Ascending aorta (tissue), 2 donors: ENCODE data around the gene ARHGAP24. TPM values are rescaled to one million over a fixed set of nuclear protein-coding genes. Genes with fewer than 3 reads are reported as not detected.

Experiments
- DNase-seq, 2 donors: peaks; one replicate each; pipeline ENCODE4 v3.0.0-alpha.2; 2019; ENCODE audit warnings: low spot score in 2 of 2
- H3K27ac ChIP-seq, 2 donors: fragments of 200-600 bp; sonication (generic); one replicate each; pipeline ENCODE4 v1.5.1; 2016 to 2017; ENCODE audit warnings: mild to moderate bottlenecking in 1 of 2
- H3K27me3 ChIP-seq: fragments of 200-600 bp; sonication (generic); one replicate; pipeline ENCODE4 v1.5.1; 2017
- H3K36me3 ChIP-seq, 2 donors: fragments of 200-600 bp; sonication (generic); one replicate each; pipeline ENCODE4 v1.5.1; 2016
- H3K4me1 ChIP-seq, 2 donors: fragments of 200-600 bp; sonication (generic); one replicate each; pipeline ENCODE4 v1.5.1; 2016 to 2017; ENCODE audit warnings: mild to moderate bottlenecking in 1 of 2
- H3K4me3 ChIP-seq, 2 donors: fragments of 200-600 bp; sonication (generic); one replicate each; pipeline ENCODE4 v1.5.1; 2016 to 2017; ENCODE audit warnings: mild to moderate bottlenecking in 1 of 2
- H3K9me3 ChIP-seq, 2 donors: fragments of 200-600 bp; sonication (generic); one replicate each; pipeline ENCODE4 v1.5.1; 2016
- intact Hi-C: fragments of 100-400 bp; cut with DNase I; formaldehyde crosslinking; loops from one replicate; pipeline ENCODE4 v1.15.1; 2023
- total RNA-seq: library from RNA; depleted of rRNA; stranded (reverse); fragments of >200 nt; gene quantifications from one replicate; pipeline ENCODE4 v1.1.0, GENCODE V29; 2016
- TF ChIP-seq, protein P1 (sequence below), 3 experiments: fragments of 200-600 bp in 2 of 3; fragments of 450-650 bp in 1 of 3; sonication (generic) in 2 of 3; IDR thresholded peaks; one replicate each; pipeline ENCODE4 v1.5.1; 2016 to 2019; ENCODE audit warnings: antibody characterized with exemption in 3 of 3, mild to moderate bottlenecking in 1 of 3, moderate library complexity in 1 of 3

ARHGAP24 gene
- total RNA-seq, 1 donor from 2014 or later = 13.9 TPM

DNA sequence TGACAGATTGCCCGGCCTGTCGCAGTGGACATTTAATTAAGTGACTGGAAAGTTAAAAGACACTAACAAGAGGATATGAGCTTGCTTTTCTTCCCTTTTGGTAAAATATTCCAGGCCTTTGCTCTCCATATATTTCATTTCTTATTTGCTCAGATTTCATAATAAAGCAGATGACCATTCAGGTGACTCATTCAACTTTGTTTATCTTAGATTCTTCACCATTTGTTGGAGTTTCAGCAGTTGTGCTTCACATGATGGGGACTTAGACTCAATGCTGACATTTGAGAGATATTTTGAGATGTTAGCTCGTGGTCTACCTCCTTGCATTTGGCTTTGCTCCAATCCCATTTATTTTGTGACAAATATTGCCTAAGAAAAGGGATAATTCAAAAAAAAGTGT, 312.2 kb downstream of the ARHGAP24 start:
- no peaks in the 10 kb centered on the region for H3K9me3 ChIP-seq
- no peak for DNase-seq
- H3K36me3 ChIP-seq = no peaks in the 10 kb centered on the region
- H3K4me3 ChIP-seq = no peak overlapping the region
- peak overlapping the region; percentile 35 to 52 for H3K27ac ChIP-seq
- TF ChIP-seq, protein P1, sequence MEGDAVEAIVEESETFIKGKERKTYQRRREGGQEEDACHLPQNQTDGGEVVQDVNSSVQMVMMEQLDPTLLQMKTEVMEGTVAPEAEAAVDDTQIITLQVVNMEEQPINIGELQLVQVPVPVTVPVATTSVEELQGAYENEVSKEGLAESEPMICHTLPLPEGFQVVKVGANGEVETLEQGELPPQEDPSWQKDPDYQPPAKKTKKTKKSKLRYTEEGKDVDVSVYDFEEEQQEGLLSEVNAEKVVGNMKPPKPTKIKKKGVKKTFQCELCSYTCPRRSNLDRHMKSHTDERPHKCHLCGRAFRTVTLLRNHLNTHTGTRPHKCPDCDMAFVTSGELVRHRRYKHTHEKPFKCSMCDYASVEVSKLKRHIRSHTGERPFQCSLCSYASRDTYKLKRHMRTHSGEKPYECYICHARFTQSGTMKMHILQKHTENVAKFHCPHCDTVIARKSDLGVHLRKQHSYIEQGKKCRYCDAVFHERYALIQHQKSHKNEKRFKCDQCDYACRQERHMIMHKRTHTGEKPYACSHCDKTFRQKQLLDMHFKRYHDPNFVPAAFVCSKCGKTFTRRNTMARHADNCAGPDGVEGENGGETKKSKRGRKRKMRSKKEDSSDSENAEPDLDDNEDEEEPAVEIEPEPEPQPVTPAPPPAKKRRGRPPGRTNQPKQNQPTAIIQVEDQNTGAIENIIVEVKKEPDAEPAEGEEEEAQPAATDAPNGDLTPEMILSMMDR (IDR thresholded peaks at IDR 0.05) = no peak
- intact Hi-C loops = loop anchor here (10.0 kb wide), 1 partner anchor 1148 kb away; the partner anchor contains the start of gene AFF1
- H3K4me1 ChIP-seq = peaks cover 2 to 35% of the 10 kb centered on the region in 2 donors
- H3K27me3 ChIP-seq = no peaks in the 10 kb centered on the region

DNA sequence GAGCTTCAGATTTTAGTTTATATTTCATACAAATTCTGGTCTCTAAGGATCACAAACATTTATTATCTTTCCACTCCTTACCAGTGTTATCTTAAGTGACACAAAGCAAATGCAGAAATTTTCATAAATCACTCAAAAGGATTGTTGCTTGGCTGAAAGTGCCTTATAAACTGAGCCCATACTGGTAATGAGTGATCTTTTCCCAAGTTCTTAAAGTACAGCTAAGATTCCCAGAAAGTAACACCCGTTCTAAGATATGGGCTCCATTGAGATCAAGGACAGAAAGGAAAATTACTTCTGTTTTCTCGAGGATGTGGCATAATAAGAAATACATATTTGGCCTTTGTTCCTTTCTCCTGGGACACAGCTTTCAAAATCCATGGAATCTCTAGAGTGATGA, 313.7 kb downstream of the ARHGAP24 start:
- peak overlapping the region in 1 of 2 donors; percentile 52 for H3K27ac ChIP-seq
- H3K4me1 ChIP-seq = peaks cover 2 to 39% of the 10 kb centered on the region in 2 donors
- no peaks in the 10 kb centered on the region for H3K36me3 ChIP-seq
- DNase-seq = no peak
- H3K9me3 ChIP-seq = no peaks in the 10 kb centered on the region
- TF ChIP-seq, protein P1 (IDR thresholded peaks at IDR 0.05) = no peak
- H3K27me3 ChIP-seq = no peaks in the 10 kb centered on the region
- H3K4me3 ChIP-seq = no peak overlapping the region
- intact Hi-C loops = loop anchor here (10.0 kb wide), 1 partner anchor 1146 kb away; the partner anchor contains the start of gene AFF1

DNA sequence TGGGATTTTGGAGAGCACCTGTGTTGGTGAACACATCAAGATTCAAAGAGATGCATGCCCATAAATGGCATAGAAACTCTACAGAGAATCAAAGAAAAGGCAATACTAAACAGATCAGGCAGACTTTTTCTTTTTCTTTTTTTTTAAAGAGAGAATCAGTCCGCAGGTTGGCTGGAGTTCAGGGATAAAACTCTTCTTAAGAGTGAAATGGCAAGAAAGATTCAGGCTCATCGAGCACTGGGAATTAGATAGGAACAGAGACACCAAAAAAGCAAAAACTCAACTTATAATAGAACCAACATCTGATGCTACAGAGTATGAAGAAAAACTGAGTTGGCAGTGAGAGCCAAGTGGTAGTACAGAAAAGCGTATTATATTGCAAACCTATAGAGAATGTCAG, 314.3 kb downstream of the ARHGAP24 start:
- peak overlapping the region in 1 of 2 donors; percentile 26 for H3K27ac ChIP-seq
- H3K4me1 ChIP-seq = peaks cover 2 to 38% of the 10 kb centered on the region in 2 donors
- no peaks in the 10 kb centered on the region for H3K36me3 ChIP-seq
- H3K9me3 ChIP-seq = no peaks in the 10 kb centered on the region
- TF ChIP-seq, protein P1 (IDR thresholded peaks at IDR 0.05) = no peak
- no peaks in the 10 kb centered on the region for H3K27me3 ChIP-seq
- DNase-seq = no peak
- intact Hi-C loops = loop anchor here (10.0 kb wide), 1 partner anchor 1146 kb away; the partner anchor contains the start of gene AFF1
- H3K4me3 ChIP-seq = no peak overlapping the region

DNA sequence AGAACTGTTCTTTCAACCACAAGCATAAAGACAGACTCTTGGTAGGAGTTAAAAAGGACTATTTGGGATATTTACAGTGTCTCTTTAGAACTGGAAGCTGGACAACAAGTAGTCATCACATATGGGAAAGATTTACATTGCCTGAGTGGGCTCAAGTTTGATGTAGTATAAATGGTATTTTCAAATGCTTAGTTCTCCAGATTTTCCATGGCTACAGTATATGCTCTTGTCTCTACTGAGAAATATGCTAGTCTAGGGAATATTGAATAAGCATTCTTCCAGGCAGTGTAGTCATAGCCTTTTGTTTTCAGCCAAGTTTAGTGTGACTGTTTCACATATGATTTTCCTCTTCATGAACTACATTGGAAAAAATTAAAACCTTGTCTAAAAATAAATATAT, 315.6 kb downstream of the ARHGAP24 start:
- no peaks in the 10 kb centered on the region for H3K36me3 ChIP-seq
- TF ChIP-seq, protein P1 (IDR thresholded peaks at IDR 0.05) = no peak
- H3K27ac ChIP-seq = peak overlapping the region; percentile 52 to 64
- DNase-seq = no peak
- H3K27me3 ChIP-seq = no peaks in the 10 kb centered on the region
- no peak overlapping the region for H3K4me3 ChIP-seq
- peaks cover 2 to 37% of the 10 kb centered on the region in 2 donors for H3K4me1 ChIP-seq
- no peaks in the 10 kb centered on the region for H3K9me3 ChIP-seq
- intact Hi-C loops = loop anchor here (5.0 kb wide), 2 partner anchors 52 to 242 kb away; no protein-coding TSS in a partner anchor

DNA sequence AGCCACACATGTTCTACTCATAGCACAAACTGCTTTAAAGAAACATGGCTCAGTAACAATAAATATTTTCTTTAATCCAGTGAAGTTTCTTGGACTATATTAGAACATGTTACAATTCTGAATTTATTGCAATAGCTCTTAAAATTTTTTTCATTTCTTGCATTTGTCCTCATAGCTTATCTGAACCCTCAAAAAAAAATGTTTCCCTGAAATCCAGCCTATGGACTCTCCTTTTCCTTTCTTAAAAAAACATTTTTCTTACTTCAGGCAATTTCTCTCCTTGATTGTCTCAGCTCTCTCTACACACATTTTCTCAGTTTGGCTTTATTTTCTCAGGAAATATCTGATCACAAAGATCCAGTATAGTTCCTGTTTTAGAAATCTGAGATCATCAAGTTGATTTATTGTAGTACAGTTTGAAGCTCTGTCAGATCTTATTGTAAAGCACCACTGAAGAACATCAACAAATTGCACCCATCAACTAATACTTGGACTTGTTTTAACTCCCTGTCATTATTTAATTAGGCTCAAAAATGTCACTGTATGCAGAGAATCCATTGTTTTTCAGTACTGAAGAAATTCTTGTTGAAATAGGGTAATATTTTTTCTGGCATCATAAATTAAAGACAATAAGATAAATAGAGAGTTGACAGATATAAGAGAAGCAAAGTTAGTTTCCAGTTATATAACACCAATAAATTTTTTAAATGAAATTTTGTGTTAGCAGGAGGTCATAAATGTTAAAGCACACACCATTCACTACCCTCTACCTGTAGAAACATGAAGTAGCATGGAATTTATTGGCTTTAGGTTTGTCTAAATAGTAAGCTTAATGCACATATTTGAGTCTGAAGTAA, 317.7 kb downstream of the ARHGAP24 start:
- TF ChIP-seq, protein P1 (IDR thresholded peaks at IDR 0.05) = no peak
- Histone ChIP-seq H3K4me1 (peaks cover 0 to 36% of the 10 kb centered on the region in 2 donors), H3K4me3 (no peak overlapping the region), H3K27ac (peak overlapping the region; percentile 52 to 64), H3K27me3 (no peaks in the 10 kb centered on the region), H3K36me3 (no peaks in the 10 kb centered on the region), H3K9me3 (no peaks in the 10 kb centered on the region)
- intact Hi-C loops = loop anchor here (5.0 kb wide), 2 partner anchors 50 to 240 kb away; no protein-coding TSS in a partner anchor
- no peak for DNase-seq
